KOPT-K1 (cell line): ENCODE data around the gene ELOVL5.
"Not testable (repeated sequence)": the region's sequence is repeated elsewhere in the genome, so short reads cannot be mapped to it uniquely, and the experiment has no call there.

ENCODE experiments used
- H3K27ac ChIP-seq: fragments of 200-600 bp; sonication (generic); 2 replicates; pipeline ENCODE4 v1.5.1; 2016; ENCODE audit warnings: antibody characterized with exemption, mild to moderate bottlenecking, low read depth, low read length; ENCODE audit not compliant: poor library complexity, severe bottlenecking
- H3K36me3 ChIP-seq: fragments of 200-600 bp; sonication (generic); 2 replicates; pipeline ENCODE4 v1.5.1; 2017; ENCODE audit warnings: antibody characterized with exemption, mild to moderate bottlenecking, low read length, moderate library complexity; ENCODE audit not compliant: insufficient read depth
- H3K9me3 ChIP-seq: fragments of 200-600 bp; sonication (generic); 2 replicates; pipeline ENCODE4 v1.5.1; 2017; ENCODE audit warnings: antibody characterized with exemption, low read length, mild to moderate bottlenecking; ENCODE audit not compliant: insufficient read depth, poor library complexity, severe bottlenecking

Gene ELOVL5

GRCh38 chr6:53326372-53327016, 22.3 kb downstream of the ELOVL5 start:
- H3K27ac ChIP-seq = peak overlapping the region; percentile 35
- peaks cover 78% of the 10 kb centered on the region for H3K36me3 ChIP-seq
- H3K9me3 ChIP-seq = no peaks in the 10 kb centered on the region

- H3K36me3 ChIP-seq = peaks cover 76% of the 10 kb centered on the region
- peak overlapping the region; percentile 35 for H3K27ac ChIP-seq
- no peaks in the 10 kb centered on the region for H3K9me3 ChIP-seq
These were observed 23.0 kb downstream of the ELOVL5 start for GRCh38 chr6:53325785-53326184.

GRCh38 chr6:53322188-53323029, 26.3 kb downstream of the ELOVL5 start:
- peak overlapping the region; percentile 37 for H3K27ac ChIP-seq
- peaks cover 56% of the 10 kb centered on the region for H3K36me3 ChIP-seq
- no peaks in the 10 kb centered on the region for H3K9me3 ChIP-seq

- Histone ChIP-seq H3K27ac (peak overlapping the region; percentile 37), H3K36me3 (peaks cover 49% of the 10 kb centered on the region), H3K9me3 (no peaks in the 10 kb centered on the region)
These were observed 27.0 kb downstream of the ELOVL5 start for GRCh38 chr6:53321701-53322100.

GRCh38 chr6:53320964-53321363, 27.8 kb downstream of the ELOVL5 start:
- Histone ChIP-seq H3K27ac (no peak overlapping the region), H3K9me3 (no peaks in the 10 kb centered on the region), H3K36me3 (peaks cover 41% of the 10 kb centered on the region)

GRCh38 chr6:53318429-53318828, 30.3 kb downstream of the ELOVL5 start:
- Histone ChIP-seq H3K36me3 (peaks cover 24% of the 10 kb centered on the region), H3K27ac (no peak overlapping the region), H3K9me3 (no peaks in the 10 kb centered on the region)

- Histone ChIP-seq H3K36me3 (peaks cover 19% of the 10 kb centered on the region), H3K27ac (no peak overlapping the region), H3K9me3 (no peaks in the 10 kb centered on the region)
These were observed 30.9 kb downstream of the ELOVL5 start for GRCh38 chr6:53317861-53318260.

GRCh38 chr6:53317299-53317698, 31.5 kb downstream of the ELOVL5 start:
- not testable (repeated sequence) for H3K9me3 ChIP-seq
- H3K27ac ChIP-seq = peak overlapping the region; percentile 100
- peaks cover 14% of the 10 kb centered on the region for H3K36me3 ChIP-seq

GRCh38 chr6:53316142-53316541, 32.6 kb downstream of the ELOVL5 start:
- Histone ChIP-seq H3K36me3 (peaks cover 8% of the 10 kb centered on the region), H3K9me3 (no peaks in the 10 kb centered on the region), H3K27ac (peak overlapping the region; percentile 100)

- Histone ChIP-seq H3K9me3 (no peaks in the 10 kb centered on the region), H3K27ac (peak overlapping the region; percentile 100), H3K36me3 (no peaks in the 10 kb centered on the region; the same call in 1 of the 2 replicates)
These were observed 33.5 kb downstream of the ELOVL5 start for GRCh38 chr6:53315086-53315724.

- no peaks in the 10 kb centered on the region for H3K9me3 ChIP-seq
- H3K36me3 ChIP-seq = no peaks in the 10 kb centered on the region; the same call in 1 of the 2 replicates
- H3K27ac ChIP-seq = peak overlapping the region; percentile 100
These were observed 34.9 kb downstream of the ELOVL5 start for GRCh38 chr6:53313784-53314400.

GRCh38 chr6:53312355-53312754, 36.4 kb downstream of the ELOVL5 start:
- Histone ChIP-seq H3K9me3 (no peaks in the 10 kb centered on the region), H3K36me3 (no peaks in the 10 kb centered on the region; the same call in 1 of the 2 replicates), H3K27ac (peak overlapping the region; percentile 100)

- Histone ChIP-seq H3K27ac (peak overlapping the region; percentile 100), H3K36me3 (no peaks in the 10 kb centered on the region; the same call in 1 of the 2 replicates), H3K9me3 (no peaks in the 10 kb centered on the region)
These were observed 37.2 kb downstream of the ELOVL5 start for GRCh38 chr6:53311586-53311935.

GRCh38 chr6:53310771-53311585, 37.8 kb downstream of the ELOVL5 start:
- Histone ChIP-seq H3K9me3 (no peaks in the 10 kb centered on the region), H3K36me3 (no peaks in the 10 kb centered on the region; the same call in 1 of the 2 replicates), H3K27ac (peak overlapping the region; percentile 100)
